OCI-LY7 (cell line): ENCODE results near the gene KIAA1328. TPM values are rescaled to one million over a fixed set of nuclear protein-coding genes. Genes with fewer than 3 reads are reported as not detected.

Experiments
- BruUV-seq: library from RNA; stranded (reverse); fragments of 400-500 nt; replicated peaks from 2 replicates; lab custom pipeline; 2021; lab: Mats Ljungman, UMichigan
- CTCF ChIA-PET: fragments of 300-600 bp; sonication (Branson Sonifier 250); formaldehyde crosslinking; loops from one replicate; lab custom pipeline; 2022; ENCODE audit warnings: antibody characterized with exemption; ENCODE audit not compliant: unreplicated experiment; lab: Charles Lee
- POLR2A ChIA-PET: fragments of 300-600 bp; sonication (Branson Sonifier 250); formaldehyde crosslinking; loops from one replicate; lab custom pipeline; 2022; ENCODE audit warnings: antibody characterized with exemption; lab: Charles Lee
- DNase-seq: peaks from one replicate; pipeline ENCODE4 v3.0.0-alpha.2; 2015; ENCODE audit warnings: low spot score
- H2AFZ ChIP-seq: fragments of 200-600 bp; sonication (generic), shearing (Covaris generic); 2 replicates; pipeline ENCODE4 v1.6.1; 2014; ENCODE audit warnings: mild to moderate bottlenecking, antibody characterized with exemption, low read length, moderate library complexity
- H3K27ac ChIP-seq: fragments of 200-600 bp; sonication (generic); 2 replicates; pipeline ENCODE4 v1.5.1; 2014; ENCODE audit warnings: mixed run types, low read depth, mild to moderate bottlenecking, moderate library complexity, low read length, inconsistent platforms; ENCODE audit not compliant: poor library complexity, severe bottlenecking
- H3K36me3 ChIP-seq: fragments of 200-600 bp; sonication (generic); 2 replicates; pipeline ENCODE4 v1.6.1; 2014; ENCODE audit warnings: mild to moderate bottlenecking, antibody characterized with exemption, low read length, moderate library complexity, mixed read lengths; ENCODE audit not compliant: insufficient read depth
- H3K4me1 ChIP-seq: fragments of 200-600 bp; sonication (generic); 2 replicates; pipeline ENCODE4 v1.5.1; 2014; ENCODE audit warnings: mild to moderate bottlenecking, low read length; ENCODE audit not compliant: insufficient read depth, poor library complexity, severe bottlenecking
- H3K4me2 ChIP-seq: fragments of 200-600 bp; sonication (generic); 2 replicates; pipeline ENCODE4 v1.6.1; 2014; ENCODE audit warnings: mild to moderate bottlenecking, low read length
- H3K4me3 ChIP-seq: fragments of 200-600 bp; sonication (generic); 2 replicates; pipeline ENCODE4 v1.5.1; 2014; ENCODE audit warnings: mild to moderate bottlenecking, low read depth, low read length; ENCODE audit not compliant: poor library complexity, severe bottlenecking
- H3K79me2 ChIP-seq: fragments of 200-600 bp; sonication (generic); 2 replicates; pipeline ENCODE4 v1.6.1; 2016; ENCODE audit warnings: low read depth, mild to moderate bottlenecking, low read length, moderate library complexity, mixed read lengths; ENCODE audit not compliant: insufficient read depth
- H3K9me2 ChIP-seq: fragments of 200-600 bp; sonication (generic); 2 replicates; pipeline ENCODE4 v1.6.1; 2016; ENCODE audit warnings: mild to moderate bottlenecking, low read length, mixed read lengths; ENCODE audit not compliant: insufficient read depth
- H3K9me3 ChIP-seq: fragments of 200-600 bp; sonication (generic); 2 replicates; pipeline ENCODE4 v1.6.1; 2014; ENCODE audit warnings: mild to moderate bottlenecking, mixed run types, low read length, mixed read lengths
- H4K20me1 ChIP-seq: fragments of 200-600 bp; sonication (generic); 2 replicates; pipeline ENCODE4 v1.6.1; 2014; ENCODE audit warnings: mild to moderate bottlenecking, antibody characterized with exemption, low read length, moderate library complexity, mixed read lengths; ENCODE audit not compliant: insufficient read depth
- CTCF ChIP-seq: fragments of 200-600 bp; sonication (generic); conservative IDR thresholded peaks from 2 replicates; pipeline ENCODE4 v1.5.1; 2014; ENCODE audit warnings: mild to moderate bottlenecking, antibody characterized with exemption, low read length, moderate library complexity, mixed read lengths
- EZH2phosphoT487 ChIP-seq: fragments of 200-600 bp; sonication (generic); IDR thresholded peaks from 2 replicates; pipeline ENCODE4 v1.6.1; 2018; ENCODE audit warnings: low read depth, borderline replicate concordance, mild to moderate bottlenecking, mixed run types, antibody characterized with exemption, low read length, moderate library complexity, mixed read lengths
- intact Hi-C: fragments of 100-400 bp; cut with micrococcal nuclease; formaldehyde crosslinking; loops from one replicate; pipeline ENCODE4 v1.10.0; 2022; ENCODE audit not compliant: unreplicated experiment
- total RNA-seq, 2 experiments: library from RNA; depleted of rRNA in 1 of 2; stranded (reverse); fragments of >200 nt in 1 of 2; shearing (Covaris generic) in 1 of 2; gene quantifications; 2 replicates each; pipeline ENCODE4 v1.2.3, GENCODE V29; 2014 to 2022

Gene KIAA1328
- total RNA-seq, 2 experiments from 2014 or later = 3.0 to 5.8 TPM

- Histone ChIP-seq H3K4me2 (no peak overlapping the region), H3K79me2 (no peaks in the 10 kb centered on the region), H3K4me1 (no peaks in the 10 kb centered on the region), H3K4me3 (no peak overlapping the region), H3K9me3 (no peaks in the 10 kb centered on the region), H3K27ac (no peak overlapping the region), H3K9me2 (no peaks in the 10 kb centered on the region), H4K20me1 (no peaks in the 10 kb centered on the region), H3K36me3 (no peaks in the 10 kb centered on the region), H2AFZ (no peak overlapping the region)
- ChIA-PET POLR2A (no interaction called here), CTCF (no interaction called here)
- intact Hi-C loops = no loop called here
- DNase-seq = no peak
- TF ChIP-seq EZH2phosphoT487 (no peak), CTCF (no peak)
- BruUV-seq = no TSS peak
These were observed 235.3 kb downstream of the KIAA1328 start for GRCh38 chr18:37064187-37064586.

DNA sequence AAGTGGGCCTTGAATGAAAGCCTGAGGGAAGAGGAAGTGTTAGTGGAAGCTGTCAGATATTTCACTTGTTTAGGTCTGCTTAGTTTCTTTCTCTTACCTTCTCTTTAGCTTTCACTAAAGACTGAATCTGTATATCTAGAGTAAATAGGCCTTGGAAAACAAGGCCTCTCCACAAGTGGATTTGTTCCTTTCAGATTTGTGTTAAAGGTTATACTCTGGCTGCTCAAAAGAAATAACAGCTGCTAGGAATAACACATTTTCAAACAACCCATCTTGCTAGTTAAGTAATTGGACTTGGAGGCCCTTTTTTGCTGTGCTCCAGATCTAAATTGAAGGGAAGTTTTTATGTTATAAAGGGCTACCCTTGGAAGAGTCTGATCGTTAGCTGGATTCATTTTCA is 236.3 kb downstream of the KIAA1328 start:
- Histone ChIP-seq H3K27ac (no peak overlapping the region), H4K20me1 (no peaks in the 10 kb centered on the region), H3K36me3 (no peaks in the 10 kb centered on the region), H3K4me3 (no peak overlapping the region), H3K9me3 (no peaks in the 10 kb centered on the region), H3K9me2 (no peaks in the 10 kb centered on the region), H3K4me2 (no peak overlapping the region), H3K79me2 (no peaks in the 10 kb centered on the region), H3K4me1 (no peaks in the 10 kb centered on the region), H2AFZ (no peak overlapping the region)
- TF ChIP-seq EZH2phosphoT487 (no peak), CTCF (no peak)
- BruUV-seq = no TSS peak
- no peak for DNase-seq
- CTCF ChIA-PET = no interaction called here
- intact Hi-C loops = no loop called here
- POLR2A ChIA-PET = no interaction called here

DNA sequence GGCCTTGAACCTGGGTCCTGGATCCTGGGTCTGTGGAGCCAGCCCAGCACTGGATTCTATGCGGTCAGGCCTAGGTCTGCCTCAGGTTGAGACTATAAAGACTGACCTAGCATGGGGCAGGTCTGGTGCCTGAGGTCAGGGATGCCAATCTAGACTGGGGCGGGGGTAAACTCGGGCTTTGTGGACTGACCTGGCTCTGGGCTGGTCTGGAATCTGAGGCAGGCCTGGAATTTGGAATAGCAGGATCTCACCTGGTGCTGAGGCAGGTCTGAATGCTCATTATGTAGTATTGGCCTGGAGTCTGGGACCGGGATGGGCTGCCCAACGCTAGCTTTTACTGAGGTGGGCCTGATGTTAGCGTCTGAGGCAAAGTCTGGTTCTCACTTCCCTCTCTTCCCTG is 256.0 kb downstream of the KIAA1328 start:
- Histone ChIP-seq H3K27ac (no peak overlapping the region), H3K9me2 (no peaks in the 10 kb centered on the region), H3K36me3 (no peaks in the 10 kb centered on the region), H3K4me1 (no peaks in the 10 kb centered on the region), H3K4me3 (no peak overlapping the region), H4K20me1 (no peaks in the 10 kb centered on the region), H3K9me3 (no peaks in the 10 kb centered on the region), H2AFZ (no peak overlapping the region), H3K4me2 (no peak overlapping the region), H3K79me2 (no peaks in the 10 kb centered on the region)
- intact Hi-C loops = no loop called here
- TF ChIP-seq CTCF (no peak), EZH2phosphoT487 (no peak)
- ChIA-PET POLR2A (no interaction called here), CTCF (no interaction called here)
- BruUV-seq = no TSS peak
- DNase-seq = no peak
